HFFc6 (cell line): ENCODE results near the gene GATAD1. TPM values are rescaled to one million over a fixed set of nuclear protein-coding genes. Genes with fewer than 3 reads are reported as not detected.
A peak's percentile ranks its signal among the peaks of the same experiment; 100 is the strongest.
"Not testable (repeated sequence)": the region's sequence is repeated elsewhere in the genome, so short reads cannot be mapped to it uniquely, and the experiment has no call there.

Experiments used
- DNase-seq: peaks from one replicate; pipeline ENCODE4 v3.0.0-alpha.2; 2018
- H3K27ac Mint-ChIP-seq: 2 replicates; pipeline ENCODE4 v1.8.0; 2020; ENCODE audit warnings: mild to moderate bottlenecking, mixed read lengths
- H3K27me3 Mint-ChIP-seq: 2 replicates; pipeline ENCODE4 v1.8.0; 2021; ENCODE audit warnings: mild to moderate bottlenecking, moderate library complexity, mixed read lengths; ENCODE audit not compliant: insufficient read depth
- H3K36me3 Mint-ChIP-seq: 2 replicates; pipeline ENCODE4 v1.8.0; 2021; ENCODE audit warnings: low read depth, mixed read lengths
- H3K4me1 Mint-ChIP-seq: 2 replicates; pipeline ENCODE4 v1.8.0; 2020; ENCODE audit warnings: low read depth, mixed read lengths
- H3K4me3 Mint-ChIP-seq: 2 replicates; pipeline ENCODE4 v1.8.0; 2020; ENCODE audit warnings: mild to moderate bottlenecking, moderate library complexity, mixed read lengths
- H3K9me3 Mint-ChIP-seq: 2 replicates; pipeline ENCODE4 v1.8.0; 2020; ENCODE audit warnings: mild to moderate bottlenecking, mixed read lengths
- total RNA-seq, 6 experiments: library from RNA; stranded (reverse); fragmentation: NEBNext Ultra II Directional; extraction: Animal tissue kit (Norgen Biotek cat#: 25700); gene quantifications; 2 replicates in 1 of 6; 3 replicates in 5 of 6; pipeline ENCODE4 v1.2.3, GENCODE V29; 2021
- TF ChIP-seq, protein P1 (sequence below): fragments of 200-600 bp; sonication (generic); IDR thresholded peaks from 2 replicates; pipeline ENCODE4 v1.5.0; 2021; ENCODE audit warnings: antibody characterized with exemption, mild to moderate bottlenecking

GATAD1 gene
- total RNA-seq, 6 experiments from 2014 or later = 13.1 to 15.4 (median 13.8) TPM

DNA sequence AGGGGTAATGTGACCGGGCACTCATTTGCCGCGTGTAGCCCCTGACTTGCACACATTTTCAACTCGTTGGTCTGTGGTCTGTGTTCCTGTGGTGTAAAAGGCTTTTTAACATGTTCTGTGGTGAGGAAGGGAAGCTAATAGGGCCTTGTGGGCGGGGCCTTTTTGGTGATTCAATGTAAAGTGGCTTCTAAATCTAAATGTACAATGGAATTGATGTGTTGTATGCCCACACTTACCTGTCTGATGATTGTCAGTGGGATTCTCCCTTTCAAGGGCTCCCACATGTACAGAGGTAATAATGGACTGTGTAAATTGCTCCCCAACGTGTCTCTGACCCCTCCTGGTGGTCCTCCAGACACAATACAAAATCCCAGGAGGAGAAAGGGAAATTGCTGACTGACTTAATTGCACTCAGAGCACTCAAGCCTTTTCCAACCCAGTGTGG, 43.1 kb upstream of the GATAD1 start:
- no peaks in the 10 kb centered on the region; the same call in 1 of the 2 replicates for H3K27me3 Mint-ChIP-seq
- H3K4me1 Mint-ChIP-seq = peaks cover 15% of the 10 kb centered on the region
- TF ChIP-seq, protein P1, sequence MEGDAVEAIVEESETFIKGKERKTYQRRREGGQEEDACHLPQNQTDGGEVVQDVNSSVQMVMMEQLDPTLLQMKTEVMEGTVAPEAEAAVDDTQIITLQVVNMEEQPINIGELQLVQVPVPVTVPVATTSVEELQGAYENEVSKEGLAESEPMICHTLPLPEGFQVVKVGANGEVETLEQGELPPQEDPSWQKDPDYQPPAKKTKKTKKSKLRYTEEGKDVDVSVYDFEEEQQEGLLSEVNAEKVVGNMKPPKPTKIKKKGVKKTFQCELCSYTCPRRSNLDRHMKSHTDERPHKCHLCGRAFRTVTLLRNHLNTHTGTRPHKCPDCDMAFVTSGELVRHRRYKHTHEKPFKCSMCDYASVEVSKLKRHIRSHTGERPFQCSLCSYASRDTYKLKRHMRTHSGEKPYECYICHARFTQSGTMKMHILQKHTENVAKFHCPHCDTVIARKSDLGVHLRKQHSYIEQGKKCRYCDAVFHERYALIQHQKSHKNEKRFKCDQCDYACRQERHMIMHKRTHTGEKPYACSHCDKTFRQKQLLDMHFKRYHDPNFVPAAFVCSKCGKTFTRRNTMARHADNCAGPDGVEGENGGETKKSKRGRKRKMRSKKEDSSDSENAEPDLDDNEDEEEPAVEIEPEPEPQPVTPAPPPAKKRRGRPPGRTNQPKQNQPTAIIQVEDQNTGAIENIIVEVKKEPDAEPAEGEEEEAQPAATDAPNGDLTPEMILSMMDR = peak; percentile 33; the same call in 1 of the 2 replicates
- no peak overlapping the region for H3K4me3 Mint-ChIP-seq
- no peak for DNase-seq
- H3K9me3 Mint-ChIP-seq = no peaks in the 10 kb centered on the region
- H3K36me3 Mint-ChIP-seq = peaks cover 3% of the 10 kb centered on the region; the same call in 1 of the 2 replicates
- H3K27ac Mint-ChIP-seq = 0 out of 2 replicates have a peak overlapping the region, but pooled peaks have one; percentile 1

DNA sequence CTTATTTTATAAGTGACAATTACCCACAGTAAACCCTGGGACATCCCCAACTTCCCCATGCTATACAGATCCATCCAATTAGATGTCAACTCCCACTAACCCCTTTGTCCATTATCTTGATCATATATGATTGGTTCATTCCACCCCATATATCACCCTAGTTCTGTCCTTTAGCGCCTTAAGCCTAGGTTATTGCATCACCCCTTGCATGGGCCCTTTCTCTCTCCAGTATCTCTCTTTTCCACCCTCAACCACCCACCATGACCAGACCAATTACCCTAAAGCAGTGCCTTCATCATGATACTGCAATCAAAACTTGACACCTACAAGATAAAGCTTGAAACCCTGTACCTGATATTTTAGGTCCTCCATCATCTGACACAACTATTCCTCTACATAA, 37.9 kb upstream of the GATAD1 start:
- H3K4me1 Mint-ChIP-seq = no peaks in the 10 kb centered on the region
- no peak overlapping the region for H3K27ac Mint-ChIP-seq
- no peaks in the 10 kb centered on the region for H3K36me3 Mint-ChIP-seq
- no peaks in the 10 kb centered on the region for H3K9me3 Mint-ChIP-seq
- H3K4me3 Mint-ChIP-seq = no peak overlapping the region
- peaks cover 4% of the 10 kb centered on the region for H3K27me3 Mint-ChIP-seq
- no peak for DNase-seq
- TF ChIP-seq, protein P1 = no peak

DNA sequence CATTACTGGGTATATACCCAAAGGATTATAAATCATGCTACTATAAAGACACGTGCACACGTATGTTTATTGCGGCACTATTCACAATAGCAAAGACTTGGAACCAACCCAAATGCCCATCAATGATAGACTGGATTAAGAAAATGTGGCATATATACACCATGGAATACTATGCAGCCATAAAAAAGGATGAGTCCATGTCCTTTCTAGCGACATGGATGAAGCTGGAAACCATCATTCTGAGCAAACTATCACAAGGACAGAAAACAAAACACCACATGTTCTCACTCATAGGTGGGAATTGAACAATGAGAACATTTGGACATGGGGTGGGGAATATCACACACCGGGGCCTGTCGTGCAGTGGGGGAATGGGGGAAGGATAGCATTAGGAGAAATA, 37.1 kb upstream of the GATAD1 start:
- not testable (repeated sequence) for H3K4me1 Mint-ChIP-seq, H3K9me3 Mint-ChIP-seq, H3K36me3 Mint-ChIP-seq

DNA sequence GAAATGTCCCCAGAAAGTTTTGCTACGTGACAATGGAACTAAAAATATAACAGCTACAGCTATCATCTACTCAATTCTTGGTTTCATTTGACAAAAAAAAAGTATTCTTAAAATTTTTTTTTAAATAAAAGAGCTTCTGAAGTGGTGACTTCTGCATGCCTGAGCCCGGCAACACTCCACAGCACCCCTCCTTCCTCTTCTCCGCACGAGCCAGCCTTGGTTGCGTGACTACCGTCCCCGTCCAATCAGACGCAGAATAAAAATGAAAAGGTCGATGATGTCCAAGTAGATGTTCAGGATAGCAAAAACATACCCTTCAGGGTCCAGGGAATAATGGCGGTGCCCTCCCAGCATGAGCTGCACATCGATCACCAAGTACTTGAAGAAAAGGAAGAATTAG, 34.5 kb upstream of the GATAD1 start:
- Mint-ChIP-seq H3K9me3 (no peaks in the 10 kb centered on the region), H3K4me1 (no peaks in the 10 kb centered on the region), H3K4me3 (no peak overlapping the region), H3K27me3 (peaks cover 4% of the 10 kb centered on the region), H3K36me3 (no peaks in the 10 kb centered on the region), H3K27ac (no peak overlapping the region)
- no peak for DNase-seq
- TF ChIP-seq, protein P1 = no peak

More for the DNA sequence above, 37.1 kb upstream of the GATAD1 start:
- H3K4me3 Mint-ChIP-seq, H3K27me3 Mint-ChIP-seq, DNase-seq, H3K27ac Mint-ChIP-seq: not testable (repeated sequence)

DNA sequence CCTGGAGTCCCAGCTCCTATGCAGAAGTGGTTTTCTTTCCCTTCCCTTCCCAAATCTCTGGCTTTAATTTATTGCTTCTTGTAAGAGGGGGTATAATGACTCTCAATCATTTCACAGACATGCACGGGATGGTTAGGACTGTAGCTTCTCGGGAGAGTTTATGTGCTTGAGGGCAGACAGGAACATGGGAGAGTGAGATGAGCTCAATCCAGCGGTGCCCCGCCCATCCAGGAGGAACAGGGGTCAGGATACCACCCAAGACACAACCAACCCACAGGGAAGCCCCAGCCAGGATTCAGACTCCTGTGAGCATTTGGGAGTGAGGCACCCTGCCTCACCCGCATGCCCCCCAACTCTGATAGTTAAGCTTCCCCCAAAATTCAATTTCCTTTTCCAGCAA, 33.7 kb upstream of the GATAD1 start:
- DNase-seq = no peak
- no peak overlapping the region for H3K4me3 Mint-ChIP-seq
- H3K27ac Mint-ChIP-seq = no peak overlapping the region
- H3K36me3 Mint-ChIP-seq = no peaks in the 10 kb centered on the region
- H3K9me3 Mint-ChIP-seq = no peaks in the 10 kb centered on the region
- TF ChIP-seq, protein P1 = no peak
- peaks cover 4% of the 10 kb centered on the region; the same call in 1 of the 2 replicates for H3K27me3 Mint-ChIP-seq
- no peaks in the 10 kb centered on the region for H3K4me1 Mint-ChIP-seq

DNA sequence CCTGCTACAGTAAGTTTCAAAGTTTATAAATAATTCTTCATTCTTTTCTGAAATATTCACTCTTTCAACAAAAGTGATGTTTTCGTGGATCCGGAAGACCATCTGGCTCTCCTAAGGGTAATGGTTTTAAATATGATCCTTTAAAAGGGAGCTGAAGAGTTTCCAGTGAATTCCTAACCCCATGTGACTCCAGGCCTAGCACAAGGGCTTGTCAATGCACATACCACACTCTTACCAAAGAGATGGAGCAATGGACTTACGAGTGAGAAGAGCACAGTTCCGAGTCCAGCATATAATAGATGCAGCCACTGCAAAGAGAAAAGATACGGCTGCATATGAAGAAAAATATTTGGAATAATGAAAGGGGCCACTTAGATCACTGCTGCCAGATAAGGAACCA, 32.1 kb upstream of the GATAD1 start:
- Mint-ChIP-seq H3K9me3 (no peaks in the 10 kb centered on the region), H3K27ac (no peak overlapping the region), H3K27me3 (peaks cover 4% of the 10 kb centered on the region; the same call in 1 of the 2 replicates), H3K4me3 (no peak overlapping the region), H3K36me3 (no peaks in the 10 kb centered on the region), H3K4me1 (no peaks in the 10 kb centered on the region)
- no peak for DNase-seq
- TF ChIP-seq, protein P1 = no peak
